ENCODE measurements around the gene FPR3.

The FPR3 gene

DNA sequence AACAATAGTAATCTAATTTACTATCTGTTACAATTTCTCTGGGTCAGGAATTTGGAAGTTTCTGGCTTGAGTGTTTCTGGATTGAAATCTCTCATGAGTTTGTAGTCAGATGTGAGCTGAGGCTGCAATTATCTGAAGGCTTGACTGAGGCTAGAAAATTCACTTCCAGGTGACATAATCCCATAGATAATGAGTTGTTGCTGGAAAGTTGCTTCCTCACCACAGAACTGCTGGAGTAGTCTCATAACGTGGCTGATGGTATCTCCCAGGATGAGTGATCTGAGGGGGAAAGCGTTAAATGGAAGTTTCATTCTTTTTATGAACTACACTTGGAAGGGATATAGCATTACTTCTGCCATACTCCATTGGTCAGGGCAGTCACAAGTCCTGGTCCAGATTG is 15.3 kb upstream of the FPR3 start:
- TF ChIP-seq, protein P1, sequence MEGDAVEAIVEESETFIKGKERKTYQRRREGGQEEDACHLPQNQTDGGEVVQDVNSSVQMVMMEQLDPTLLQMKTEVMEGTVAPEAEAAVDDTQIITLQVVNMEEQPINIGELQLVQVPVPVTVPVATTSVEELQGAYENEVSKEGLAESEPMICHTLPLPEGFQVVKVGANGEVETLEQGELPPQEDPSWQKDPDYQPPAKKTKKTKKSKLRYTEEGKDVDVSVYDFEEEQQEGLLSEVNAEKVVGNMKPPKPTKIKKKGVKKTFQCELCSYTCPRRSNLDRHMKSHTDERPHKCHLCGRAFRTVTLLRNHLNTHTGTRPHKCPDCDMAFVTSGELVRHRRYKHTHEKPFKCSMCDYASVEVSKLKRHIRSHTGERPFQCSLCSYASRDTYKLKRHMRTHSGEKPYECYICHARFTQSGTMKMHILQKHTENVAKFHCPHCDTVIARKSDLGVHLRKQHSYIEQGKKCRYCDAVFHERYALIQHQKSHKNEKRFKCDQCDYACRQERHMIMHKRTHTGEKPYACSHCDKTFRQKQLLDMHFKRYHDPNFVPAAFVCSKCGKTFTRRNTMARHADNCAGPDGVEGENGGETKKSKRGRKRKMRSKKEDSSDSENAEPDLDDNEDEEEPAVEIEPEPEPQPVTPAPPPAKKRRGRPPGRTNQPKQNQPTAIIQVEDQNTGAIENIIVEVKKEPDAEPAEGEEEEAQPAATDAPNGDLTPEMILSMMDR (IDR thresholded peaks at IDR 0.05; ENCODE audit: low read depth, low read length, missing control alignments) = no peak
- Histone ChIP-seq H3K36me3 (replicated peaks) (no peaks in the 10 kb centered on the region), H3K27me3 (replicated peaks) (no peaks in the 10 kb centered on the region), H3K27ac (no peak overlapping the region), H3K4me3 (ENCODE audit: low read depth, low read length) (no peak overlapping the region)
- in situ Hi-C loops (cut with HindIII; ENCODE audit: low pct_ligation_motif_present, low sequenced_read_pairs) = no loop called here
- no peak for DNase-seq

DNA sequence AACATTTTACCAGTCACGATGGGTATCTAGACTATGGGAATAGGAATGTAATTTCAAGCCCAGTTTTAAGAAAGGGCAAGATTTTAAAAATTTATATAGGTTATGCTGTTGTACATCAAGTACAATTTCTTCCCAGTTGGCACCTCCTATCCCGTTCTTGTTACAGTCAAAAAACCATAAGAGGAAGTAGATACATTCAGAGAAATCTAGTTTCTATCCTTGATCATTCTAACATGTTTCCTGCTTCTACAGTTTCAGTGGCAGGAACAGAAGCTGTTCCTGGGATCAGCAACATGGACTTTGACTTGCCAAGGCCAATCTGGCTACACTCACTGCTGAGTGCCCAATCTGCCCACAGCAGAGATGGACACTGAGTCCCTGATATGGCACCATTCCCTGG is 14.7 kb upstream of the FPR3 start:
- no peak overlapping the region for H3K27ac ChIP-seq

DNA sequence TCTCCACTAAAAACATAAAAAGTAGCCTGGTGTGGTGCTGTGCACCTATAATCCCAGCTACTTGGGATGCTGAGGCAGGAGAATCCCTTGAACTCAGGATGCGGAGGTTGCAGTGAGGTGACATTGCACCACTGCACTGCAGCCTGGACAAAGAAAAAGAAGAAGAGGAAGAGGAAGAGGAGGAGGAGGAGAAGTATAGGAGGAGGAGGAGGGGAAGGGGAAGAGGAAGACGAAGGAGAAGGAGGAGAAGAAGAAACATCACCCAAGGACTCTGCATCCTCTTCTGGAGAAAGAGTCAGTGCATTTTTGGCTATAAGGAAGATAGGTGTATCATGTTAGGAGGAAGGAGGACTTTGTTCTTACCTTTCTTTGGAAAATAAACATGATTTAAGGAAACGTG is 13.0 kb upstream of the FPR3 start:
- Histone ChIP-seq H3K27me3 (replicated peaks) (no peaks in the 10 kb centered on the region), H3K4me3 (ENCODE audit: low read depth, low read length) (no peak overlapping the region), H3K36me3 (replicated peaks) (no peaks in the 10 kb centered on the region), H3K27ac (no peak overlapping the region)
- no peak for DNase-seq
- in situ Hi-C loops (cut with HindIII; ENCODE audit: low pct_ligation_motif_present, low sequenced_read_pairs) = no loop called here
- TF ChIP-seq, protein P1 (IDR thresholded peaks at IDR 0.05; ENCODE audit: low read depth, low read length, missing control alignments) = no peak

More for the DNA sequence above, 14.7 kb upstream of the FPR3 start:
- no peaks in the 10 kb centered on the region for H3K27me3 ChIP-seq (replicated peaks)
- no peak for DNase-seq
- in situ Hi-C loops (cut with HindIII; ENCODE audit: low pct_ligation_motif_present, low sequenced_read_pairs) = no loop called here
- no peak overlapping the region for H3K4me3 ChIP-seq (ENCODE audit: low read depth, low read length)
- TF ChIP-seq, protein P1 (IDR thresholded peaks at IDR 0.05; ENCODE audit: low read depth, low read length, missing control alignments) = no peak
- no peaks in the 10 kb centered on the region for H3K36me3 ChIP-seq (replicated peaks)

DNA sequence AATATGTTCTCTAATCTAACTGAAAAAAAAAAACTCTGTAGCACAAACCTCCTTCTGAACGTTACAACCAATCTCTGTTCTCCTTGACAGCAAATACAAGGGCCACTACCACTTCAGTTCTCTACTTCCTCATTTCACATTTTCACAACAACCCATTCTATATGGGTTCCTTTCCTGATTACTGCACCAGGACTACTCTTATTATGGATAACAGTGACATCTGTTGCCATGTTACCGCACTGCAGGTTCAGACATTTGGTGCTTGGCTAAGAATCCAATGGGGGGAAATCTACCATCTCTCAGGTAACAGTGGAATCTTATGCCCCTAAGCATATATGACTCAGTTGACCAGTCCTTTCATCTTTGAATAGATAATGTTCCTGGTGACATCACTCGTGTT is 11.6 kb upstream of the FPR3 start:
- TF ChIP-seq, protein P1 (IDR thresholded peaks at IDR 0.05; ENCODE audit: low read depth, low read length, missing control alignments) = peak; percentile 47

DNA sequence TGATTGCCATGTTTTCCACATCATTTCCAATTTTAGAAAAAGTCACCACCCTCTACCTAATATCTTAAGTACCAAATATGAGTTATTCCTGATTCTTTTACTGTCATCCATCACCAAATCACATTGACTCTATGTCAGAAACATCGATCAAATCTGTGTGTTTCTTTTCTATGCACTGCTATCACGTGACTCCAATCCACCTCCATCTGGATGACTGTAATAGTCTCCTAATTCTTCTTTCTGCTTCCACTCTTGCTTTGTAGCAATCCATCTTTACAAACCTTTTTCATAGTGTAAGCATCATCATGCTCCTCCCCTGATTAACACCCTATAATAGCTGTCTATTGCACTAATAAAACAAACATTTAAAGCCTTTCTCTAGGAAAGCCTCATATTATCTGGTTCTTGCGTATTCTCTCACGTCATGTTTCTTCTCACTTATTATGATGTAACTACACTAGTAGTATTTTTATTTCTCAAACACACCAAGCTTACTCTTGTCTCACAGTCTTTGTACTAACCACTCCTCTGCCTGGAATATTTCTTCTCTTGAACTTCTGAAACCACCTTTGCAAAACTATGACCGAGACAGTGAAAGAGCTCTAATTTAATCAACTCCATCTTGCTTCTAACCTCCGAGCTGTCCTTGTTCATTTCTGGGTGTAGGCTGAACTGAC is 10.7 kb upstream of the FPR3 start:
- H3K4me3 ChIP-seq (ENCODE audit: low read depth, low read length) = no peak overlapping the region
- H3K36me3 ChIP-seq (replicated peaks) = no peaks in the 10 kb centered on the region
- TF ChIP-seq, protein P1 (IDR thresholded peaks at IDR 0.05; ENCODE audit: low read depth, low read length, missing control alignments) = no peak
- H3K27me3 ChIP-seq (replicated peaks) = no peaks in the 10 kb centered on the region
- H3K27ac ChIP-seq = no peak overlapping the region
- DNase-seq = no peak
- in situ Hi-C loops (cut with HindIII; ENCODE audit: low pct_ligation_motif_present, low sequenced_read_pairs) = no loop called here

More for the DNA sequence above, 11.6 kb upstream of the FPR3 start:
- Histone ChIP-seq H3K27me3 (replicated peaks) (no peaks in the 10 kb centered on the region), H3K4me3 (ENCODE audit: low read depth, low read length) (no peak overlapping the region), H3K27ac (no peak overlapping the region), H3K36me3 (replicated peaks) (no peaks in the 10 kb centered on the region)
- in situ Hi-C loops (cut with HindIII; ENCODE audit: low pct_ligation_motif_present, low sequenced_read_pairs) = no loop called here
- DNase-seq = peak; percentile 8

Measured in brain microvascular endothelial cell (primary cell).